Muscle of arm (tissue), 12 donors: ENCODE measurements around the gene POLR2J3. TPM values are rescaled to one million over a fixed set of nuclear protein-coding genes. Genes with fewer than 3 reads are reported as not detected.
"Not testable (repeated sequence)": the region's sequence is repeated elsewhere in the genome, so short reads cannot be mapped to it uniquely, and the experiment has no call there.

Experiments
- DNase-seq: peaks from one replicate; pipeline ENCODE4 v3.0.0-alpha.2; 2013
- polyA plus RNA-seq, 12 donors: library from polyadenylated mRNA; unstranded; fragments of 120-200 nt; gene quantifications; one replicate each; pipeline ENCODE4 v1.2.1, GENCODE V29; 2013; ENCODE audit not compliant: insufficient read length in 12 of 12

The POLR2J3 gene
- polyA plus RNA-seq, 12 donors, result 13.4 to 144 (median 71.2) TPM

DNA sequence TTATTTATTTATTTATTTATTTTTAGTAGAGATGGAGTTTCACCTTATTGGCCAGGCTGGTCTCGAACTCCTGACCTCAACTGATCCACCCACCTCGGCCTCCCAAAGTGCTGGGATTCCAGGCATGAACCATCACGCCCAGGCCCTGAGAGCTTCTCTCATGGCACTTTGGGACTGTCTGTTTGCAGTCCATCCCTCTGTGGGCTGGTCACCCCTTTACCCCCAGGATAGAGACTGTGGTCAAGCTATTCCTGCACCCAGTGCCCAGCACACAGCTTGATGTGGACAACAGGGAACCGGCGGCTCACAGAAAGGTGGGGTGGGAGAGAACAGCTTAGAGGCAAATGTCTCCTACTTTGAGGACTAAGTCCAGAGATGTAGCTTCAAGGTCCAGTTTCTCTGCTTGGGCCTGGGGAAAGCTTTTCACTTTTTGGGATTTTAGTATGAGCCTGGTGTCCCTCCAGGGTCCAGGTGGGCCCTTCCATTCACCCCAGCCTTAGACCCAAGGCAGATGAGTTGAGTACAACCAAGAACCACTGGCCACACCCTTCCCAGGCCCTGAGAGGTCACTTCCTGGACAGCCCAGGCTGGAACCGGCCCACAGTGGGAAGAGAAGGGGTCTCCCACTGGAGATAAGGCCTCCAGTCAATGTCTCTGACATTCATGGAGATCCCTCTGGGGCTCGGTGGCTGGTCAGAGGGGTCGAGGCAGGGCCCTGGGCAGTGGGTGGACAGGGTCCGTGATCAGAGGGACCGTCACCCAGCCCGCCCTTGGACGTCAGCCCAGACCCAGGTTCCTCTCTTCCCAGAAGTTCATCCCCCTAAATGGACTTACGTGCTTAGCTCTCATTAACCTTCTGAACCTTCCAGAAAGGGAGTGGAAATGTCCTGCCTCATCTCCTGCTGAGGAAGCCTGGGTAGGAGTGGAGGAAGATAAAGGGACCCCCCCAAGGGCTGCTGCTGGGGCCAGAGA lies 44.3 kb downstream of the POLR2J3 start:
- DNase-seq, result not testable (repeated sequence)

DNA sequence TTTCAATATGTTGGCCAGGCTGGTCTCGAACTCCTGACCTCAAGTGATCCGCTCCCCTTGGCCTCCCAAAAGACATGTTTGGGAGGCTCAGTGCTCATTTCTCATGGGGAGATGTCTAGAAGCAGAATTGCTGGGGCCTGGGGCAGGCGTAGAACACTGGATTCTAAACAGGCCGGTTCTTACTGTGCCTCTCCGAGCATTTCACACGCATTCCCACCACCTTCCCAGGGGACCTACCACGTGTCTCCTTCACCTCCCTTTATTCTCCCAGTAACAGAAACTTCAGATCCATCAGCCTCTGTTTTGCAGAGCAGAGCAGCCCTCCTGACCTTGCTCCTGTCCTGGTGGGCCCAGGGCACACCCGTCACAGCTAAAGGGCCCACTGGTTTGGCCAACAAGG lies 45.2 kb downstream of the POLR2J3 start:
- not testable (repeated sequence) for DNase-seq

DNA sequence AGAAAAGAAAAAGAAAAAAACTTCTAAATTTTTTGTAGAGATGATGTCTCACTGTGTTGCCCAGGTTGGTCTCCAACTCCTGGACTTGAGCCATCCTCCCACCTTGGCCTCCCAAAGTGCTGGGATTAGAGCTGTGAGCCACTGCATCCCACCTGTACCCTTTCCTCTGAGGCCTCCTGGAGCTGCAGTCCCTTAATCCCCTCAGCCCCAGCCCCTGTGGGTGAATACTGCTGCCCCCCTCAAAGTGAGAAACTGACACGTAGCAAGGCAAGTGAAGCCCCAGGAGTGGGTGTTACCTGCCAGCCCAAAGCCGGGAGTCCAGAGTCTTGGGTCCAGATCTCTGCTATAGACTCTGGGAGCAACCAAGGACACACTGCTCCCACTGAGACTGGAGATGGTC lies 47.6 kb downstream of the POLR2J3 start:
- DNase-seq, result not testable (repeated sequence)

DNA sequence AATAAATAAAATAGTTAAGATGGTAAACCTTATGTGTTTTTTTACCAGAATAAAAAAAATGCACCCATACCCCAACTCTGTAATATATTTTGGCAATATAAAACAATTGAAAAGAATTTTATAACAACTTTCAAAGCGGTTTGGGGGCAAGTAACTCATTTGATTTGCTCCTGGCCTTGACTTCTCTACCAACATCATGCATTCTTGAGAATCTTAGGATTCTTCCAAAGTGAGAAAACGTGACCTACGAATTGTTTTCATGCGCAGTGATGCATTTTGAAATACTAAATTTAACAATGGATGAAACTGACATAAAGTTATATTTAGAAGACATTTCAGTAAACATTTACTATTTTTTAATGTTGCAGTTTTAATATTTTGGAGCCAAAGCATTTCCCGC lies 51.6 kb downstream of the POLR2J3 start:
- not testable (repeated sequence) for DNase-seq

DNA sequence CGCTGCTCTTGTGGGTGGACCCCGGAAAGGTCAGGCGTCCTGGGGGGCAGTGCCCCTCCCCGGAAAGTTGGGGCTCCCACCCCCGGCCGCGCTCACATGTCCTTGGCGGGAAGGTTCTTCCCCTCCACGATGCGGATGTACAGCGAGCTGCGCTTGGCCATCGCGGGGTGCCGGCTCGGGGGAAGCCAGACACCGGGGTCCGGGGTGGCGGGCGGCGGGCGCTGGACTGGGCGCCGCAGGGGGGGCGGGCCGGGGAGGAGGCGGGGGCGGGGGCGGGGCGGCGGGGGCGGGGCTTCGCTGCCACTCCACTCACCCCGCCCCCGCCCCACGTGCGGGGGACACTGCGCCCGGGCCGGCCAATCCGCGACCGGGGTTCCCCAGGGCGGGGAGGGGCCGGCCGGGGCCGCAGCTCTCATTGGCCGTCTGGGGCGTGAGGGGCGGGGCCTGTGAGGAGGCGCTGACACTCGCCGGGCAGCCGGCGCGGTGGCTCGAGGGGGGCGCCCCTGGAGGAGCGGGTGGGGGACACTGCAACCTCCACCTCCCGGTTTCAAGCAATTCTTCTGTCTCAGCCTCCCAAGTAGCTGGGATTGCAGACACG lies 54.7 kb downstream of the POLR2J3 start, which contains the start of gene RASA4B:
RASA4B (minus strand) TSS at position 228 of the 598 bp plus-strand sequence; CDS start at position 161, 67 bp downstream.
- DNase-seq, result not testable (repeated sequence)

Other genes with a start within 250 kb of the POLR2J3 start
- gene SPDYE6, start 216.1 kb downstream of the POLR2J3 start, polyA plus RNA-seq, result 1 to 10 TPM in 9 of 12 donors, under 1 TPM in 1, not detected in 2; 0.67 to 8.8 (median 2.9) TPM
- gene PRKRIP1, start 176.2 kb downstream of the POLR2J3 start, polyA plus RNA-seq, result 10 to 100 TPM in 11 of 12 donors, not detected in 1; 23.2 to 37.2 (median 25.2) TPM
- 10 to 100 TPM in 2 of 12 donors, 1 to 10 TPM in 9, not detected in 1; 6.3 to 12.2 (median 9.1) TPM for gene ORAI2, start 139.0 kb downstream of the POLR2J3 start, polyA plus RNA-seq
- gene ALKBH4, start 107.7 kb downstream of the POLR2J3 start, polyA plus RNA-seq, result 10 to 100 TPM in 1 of 12 donors, 1 to 10 TPM in 9, not detected in 2; 5.8 to 10.1 (median 6.8) TPM
- gene LRWD1, start 107.6 kb downstream of the POLR2J3 start, polyA plus RNA-seq, result 10 to 100 TPM in 6 of 12 donors, 1 to 10 TPM in 5, not detected in 1; 7.4 to 25.3 (median 10.2) TPM
- gene POLR2J, start 93.7 kb downstream of the POLR2J3 start, polyA plus RNA-seq, result 10 to 100 TPM in 11 of 12 donors, not detected in 1; 22.0 to 29.5 (median 24.5) TPM
- gene RASA4B, start 54.8 kb downstream of the POLR2J3 start, polyA plus RNA-seq, result 10 to 100 TPM in 6 of 12 donors, 1 to 10 TPM in 5, not detected in 1; 5.0 to 29.2 (median 10.1) TPM
- 10 to 100 TPM in 3 of 12 donors, 1 to 10 TPM in 7, not detected in 2; 3.6 to 56.9 (median 8.2) TPM for gene UPK3BL2, start 28.9 kb downstream of the POLR2J3 start, polyA plus RNA-seq
- 10 to 100 TPM in 3 of 12 donors, 1 to 10 TPM in 7, not detected in 2; 1.4 to 27.2 (median 4.6) TPM for gene SPDYE2, start 21.4 kb downstream of the POLR2J3 start, polyA plus RNA-seq
- 10 to 100 TPM in 11 of 12 donors, not detected in 1; 14.2 to 63.6 (median 27.8) TPM for gene RASA4, start 44.2 kb upstream of the POLR2J3 start, polyA plus RNA-seq
- 10 to 100 TPM in 6 of 12 donors, 1 to 10 TPM in 4, not detected in 2; 1.7 to 93.8 (median 12.7) TPM for gene UPK3BL1, start 70.2 kb upstream of the POLR2J3 start, polyA plus RNA-seq
- gene SPDYE2B, start 77.7 kb upstream of the POLR2J3 start, polyA plus RNA-seq, result 1 to 10 TPM in 6 of 12 donors, under 1 TPM in 4, not detected in 2; 0.31 to 5.7 (median 1.6) TPM
- gene POLR2J2, start 99.1 kb upstream of the POLR2J3 start, polyA plus RNA-seq, result 1 to 10 TPM in 7 of 12 donors, under 1 TPM in 2, not detected in 3; 0.78 to 8.0 (median 2.1) TPM
- gene FAM185A, start 176.4 kb upstream of the POLR2J3 start, polyA plus RNA-seq, result 10 to 100 TPM in 1 of 12 donors, 1 to 10 TPM in 10, not detected in 1; 4.8 to 85.6 (median 6.6) TPM